ENCODE results near the gene RHNO1.

RHNO1 gene

DNA sequence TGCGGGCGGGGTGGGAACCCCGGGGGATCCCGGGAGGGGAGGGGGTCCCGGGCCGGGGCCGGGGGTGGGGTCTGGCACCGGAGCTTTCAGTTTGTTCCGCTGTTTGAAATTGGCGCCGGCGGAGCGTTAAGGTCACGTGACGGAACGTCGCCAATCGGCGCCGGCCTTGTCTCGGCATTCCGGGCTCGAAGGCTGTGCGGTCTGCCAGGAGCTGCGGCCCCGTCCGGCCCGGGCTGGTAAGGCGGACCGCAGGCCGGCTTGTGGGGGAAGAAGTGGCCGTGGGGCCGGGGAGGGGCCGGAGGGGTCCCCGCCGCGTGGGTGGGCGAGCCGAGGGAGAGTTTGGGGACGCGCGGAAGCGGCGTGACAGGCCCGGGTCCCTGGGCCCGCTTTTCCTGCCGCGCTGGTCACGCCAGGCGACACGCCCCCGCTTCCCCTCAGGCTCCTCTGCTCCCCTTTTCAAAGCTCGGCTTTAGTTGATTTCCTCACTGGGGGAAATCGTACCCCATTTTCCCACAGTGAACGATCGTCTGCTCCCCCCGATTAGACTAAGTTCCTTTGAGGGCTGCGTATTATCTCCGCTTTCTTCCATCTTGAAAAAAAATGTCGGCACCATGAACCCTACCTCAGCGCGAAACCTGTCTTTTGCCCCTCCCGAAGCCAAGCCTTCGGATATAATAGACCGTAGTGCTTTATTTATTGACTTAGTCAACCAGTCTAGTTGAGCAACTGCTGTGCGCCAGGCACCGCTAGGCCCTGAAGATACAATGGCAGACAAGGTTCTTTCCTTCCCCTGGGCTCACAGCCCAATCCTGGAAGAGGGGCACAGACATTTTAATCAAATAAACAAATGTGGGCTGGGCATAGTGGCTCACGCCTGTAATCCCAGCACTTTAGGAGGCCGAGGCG, at the start of gene RHNO1, which contains the start of gene FOXM1:
Gene RHNO1 (plus strand): TSS at position 177 of the 906 bp plus-strand sequence. CDS start 8,144 bp downstream, outside the sequence.
Gene FOXM1 (minus strand): TSS at position 128 of the 906 bp plus-strand sequence. CDS start 2,696 bp downstream, outside the sequence.
- peak; percentile 73 to 81 for DNase-seq (ENCODE audit: low read depth in 1 of 2, low spot score in 1 of 2)

DNA sequence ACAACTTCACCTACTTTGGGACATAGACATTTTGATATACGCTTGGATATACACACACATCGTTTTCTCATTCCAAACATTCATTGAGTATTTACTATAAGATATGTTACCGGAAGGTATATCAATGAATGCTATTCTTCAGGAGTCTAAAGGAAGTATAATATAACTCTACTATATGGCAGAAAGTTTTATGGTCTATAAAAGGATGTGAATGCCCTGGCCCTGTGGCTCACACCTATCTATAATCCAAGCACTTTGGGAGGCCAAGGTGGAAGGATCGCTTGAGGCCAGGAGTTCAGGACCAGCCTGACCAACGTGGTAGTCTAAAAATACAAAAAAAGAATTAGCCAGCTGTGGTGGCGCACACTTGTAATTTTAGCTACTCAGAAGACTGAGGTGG, 47.7 kb upstream of the RHNO1 start:
- DNase-seq (ENCODE audit: low read depth in 1 of 2, low spot score in 1 of 2), result no peak

- no peak for DNase-seq (ENCODE audit: low read depth in 1 of 2, low spot score in 1 of 2)
Measured at GRCh38 chr12:2832550-2833127, 44.4 kb upstream of the RHNO1 start.

GRCh38 chr12:2833327-2833726, 43.7 kb upstream of the RHNO1 start:
- DNase-seq (ENCODE audit: low read depth in 1 of 2, low spot score in 1 of 2), result no peak

- DNase-seq (ENCODE audit: low read depth in 1 of 2, low spot score in 1 of 2), result no peak
Measured at GRCh38 chr12:2833810-2834209, 43.2 kb upstream of the RHNO1 start.

DNA sequence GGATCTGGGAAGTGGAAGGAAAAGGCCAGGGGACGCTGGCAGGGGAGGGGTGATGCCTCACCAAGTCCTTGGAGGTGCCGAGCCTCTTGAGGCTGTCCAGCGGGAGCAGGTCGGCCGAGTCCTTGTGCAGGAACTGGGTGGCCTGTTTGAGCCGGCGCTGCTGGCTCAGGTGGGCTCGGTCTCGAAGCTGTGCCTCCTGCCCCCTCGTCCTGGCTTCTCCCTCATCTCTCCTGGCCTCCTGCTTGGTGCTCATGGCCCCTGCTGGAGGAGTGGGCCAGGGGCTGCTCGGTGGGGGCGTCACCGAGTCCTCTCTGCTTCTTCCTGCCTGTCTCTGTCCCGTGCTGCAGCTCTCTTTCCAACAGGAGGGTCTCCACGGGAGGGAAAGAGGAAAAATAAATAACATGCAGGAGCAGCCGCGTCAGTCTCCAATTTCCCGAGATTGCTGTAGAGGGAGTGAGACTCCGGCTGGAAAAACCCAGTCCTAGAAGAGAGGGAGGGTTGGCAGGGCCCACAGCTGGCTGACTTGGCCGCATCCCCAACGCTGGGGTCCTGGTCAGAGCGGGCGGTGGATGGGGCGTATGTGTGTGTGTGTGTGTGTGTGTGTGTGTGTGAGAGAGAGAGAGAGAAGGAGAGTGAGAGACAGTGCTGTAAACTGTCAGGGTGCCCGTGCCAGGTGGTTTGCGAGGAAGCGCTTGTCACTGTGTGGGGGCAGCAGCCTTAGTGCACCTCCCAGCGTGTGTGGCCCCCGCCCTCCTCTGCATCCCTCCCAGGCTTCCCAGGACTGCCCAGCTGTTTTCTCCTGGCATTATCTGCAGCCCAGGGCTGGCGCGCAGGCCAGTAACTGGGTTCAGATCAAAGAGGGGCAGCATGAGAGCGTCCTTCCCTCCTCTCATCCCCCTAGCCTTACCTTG, 42.2 kb upstream of the RHNO1 start, which contains the start of gene NRIP2:
Gene NRIP2 (minus strand): TSS at position 455 of the 911 bp plus-strand sequence. CDS start 52 bp downstream, at position 403.
- no peak for DNase-seq (ENCODE audit: low read depth in 1 of 2, low spot score in 1 of 2)

- DNase-seq (ENCODE audit: low read depth in 1 of 2, low spot score in 1 of 2), result no peak
Measured at GRCh38 chr12:2835691-2836403, 41.2 kb upstream of the RHNO1 start.

- DNase-seq (ENCODE audit: low read depth in 1 of 2, low spot score in 1 of 2), result no peak
Measured at GRCh38 chr12:2836574-2836973, 40.4 kb upstream of the RHNO1 start.

- DNase-seq (ENCODE audit: low read depth in 1 of 2, low spot score in 1 of 2), result no peak
Measured at GRCh38 chr12:2841056-2841650, 35.9 kb upstream of the RHNO1 start.

DNA sequence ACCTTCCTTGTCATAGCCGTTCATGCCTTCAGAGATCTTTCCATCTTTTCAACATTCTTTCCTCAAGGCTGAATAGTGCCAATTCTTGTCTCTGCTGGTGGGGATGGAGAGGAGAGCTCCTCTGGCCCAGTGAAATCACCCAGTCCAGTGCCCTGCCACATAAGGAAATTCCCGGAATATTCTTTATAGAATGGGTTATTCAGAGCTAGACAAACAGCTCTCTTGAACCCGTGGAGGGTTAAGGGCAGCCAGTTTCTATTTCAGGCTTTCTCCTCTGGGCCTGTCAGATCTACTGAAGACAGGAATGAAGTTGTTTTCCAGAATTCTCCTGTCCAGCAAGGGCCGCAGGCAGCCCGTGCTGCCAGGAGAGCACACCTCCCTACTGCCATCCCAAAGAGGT, 34.1 kb upstream of the RHNO1 start:
- no peak for DNase-seq (ENCODE audit: low read depth in 1 of 2, low spot score in 1 of 2)

- DNase-seq (ENCODE audit: low read depth in 1 of 2, low spot score in 1 of 2), result no peak
Measured at GRCh38 chr12:2844786-2845185, 32.2 kb upstream of the RHNO1 start.

GRCh38 chr12:2845280-2845679, 31.7 kb upstream of the RHNO1 start:
- DNase-seq (ENCODE audit: low read depth in 1 of 2, low spot score in 1 of 2), result no peak

DNA sequence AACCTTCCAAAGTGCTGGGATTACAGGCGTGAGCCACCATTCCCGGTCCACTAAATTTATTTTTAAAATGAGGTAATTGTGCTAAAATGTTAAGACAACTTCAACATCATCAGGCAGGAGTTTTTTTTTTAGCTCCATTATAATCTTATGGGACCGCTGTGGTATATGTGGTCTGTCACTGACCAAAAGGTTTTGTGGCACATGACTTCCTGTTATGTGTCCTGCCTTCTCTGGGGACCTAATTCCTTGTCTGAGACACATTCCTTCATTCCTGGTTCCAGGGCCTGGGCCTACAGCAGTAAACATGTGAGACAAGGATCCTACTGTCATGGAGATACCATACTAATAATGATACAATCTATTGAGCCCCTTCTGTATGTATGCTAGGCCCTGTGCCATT, 25.1 kb upstream of the RHNO1 start:
- no peak for DNase-seq (ENCODE audit: low read depth in 1 of 2, low spot score in 1 of 2)

GRCh38 chr12:2853626-2854025, 23.4 kb upstream of the RHNO1 start:
- DNase-seq (ENCODE audit: low read depth in 1 of 2, low spot score in 1 of 2), result peak; percentile 16 to 30

- DNase-seq (ENCODE audit: low read depth in 1 of 2, low spot score in 1 of 2), result no peak
Measured at GRCh38 chr12:2854669-2855453, 22.2 kb upstream of the RHNO1 start.

GRCh38 chr12:2855546-2855945, 21.5 kb upstream of the RHNO1 start:
- no peak for DNase-seq (ENCODE audit: low read depth in 1 of 2, low spot score in 1 of 2)

DNA sequence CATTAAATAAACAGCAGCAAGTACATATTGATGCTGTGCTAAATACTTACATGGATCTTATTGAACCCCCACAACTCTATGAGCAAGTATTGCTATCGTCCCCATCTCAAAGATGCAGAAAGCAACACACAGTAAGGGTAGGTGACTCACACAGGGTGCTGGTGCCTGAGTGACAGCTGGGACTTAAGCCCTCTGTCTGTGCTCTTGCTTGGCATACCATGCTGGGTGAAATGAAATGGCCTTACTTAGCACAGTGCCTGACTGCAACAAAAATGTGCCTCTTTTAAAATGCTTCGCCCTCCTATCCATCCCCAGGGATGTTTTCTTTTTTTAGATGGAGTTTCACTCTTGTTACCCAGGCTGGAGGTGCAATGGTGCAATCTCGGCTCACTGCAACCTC, 21.0 kb upstream of the RHNO1 start:
- no peak for DNase-seq (ENCODE audit: low read depth in 1 of 2, low spot score in 1 of 2)

- DNase-seq (ENCODE audit: low read depth in 1 of 2, low spot score in 1 of 2), result no peak
Measured at GRCh38 chr12:2857021-2857431, 20.0 kb upstream of the RHNO1 start, which contains the start of gene TEX52. Gene TEX52, minus strand, starts transcription at chr12:2857039. Its CDS starts 13 bp downstream, at chr12:2857026.

- no peak for DNase-seq (ENCODE audit: low read depth in 1 of 2, low spot score in 1 of 2)
Measured at GRCh38 chr12:2857576-2857975, 19.4 kb upstream of the RHNO1 start.

All from activated CD4-positive, alpha-beta T cell treated with anti-CD3 and anti-CD28 coated beads, Interleukin-2, amount 50 U/mL, for 24 hours (primary cell).